GM18511 (cell line): ENCODE results near the gene ZHX3.
"Not testable (repeated sequence)": the region's sequence is repeated elsewhere in the genome, so short reads cannot be mapped to it uniquely, and the experiment has no call there.

Experiments
- ATAC-seq: cut with Tn5 transposase; IDR thresholded peaks from one replicate; pipeline ENCODE4 v1.9.1; 2021; ENCODE audit warnings: mild to moderate bottlenecking, moderate library complexity; ENCODE audit not compliant: unreplicated experiment

The ZHX3 gene

GRCh38 chr20:41334036-41334435 is 16.5 kb upstream of the ZHX3 start:
- ATAC-seq, result no peak

- no peak for ATAC-seq
Observed at GRCh38 chr20:41331731-41332130, 14.2 kb upstream of the ZHX3 start.

- ATAC-seq, result no peak
Observed at GRCh38 chr20:41330941-41331340, 13.4 kb upstream of the ZHX3 start.

- ATAC-seq, result no peak
Observed at GRCh38 chr20:41330343-41330720, 12.8 kb upstream of the ZHX3 start.

- ATAC-seq, result peak; percentile 59
Observed at GRCh38 chr20:41329435-41330342, 12.2 kb upstream of the ZHX3 start.

GRCh38 chr20:41327178-41327577 is 9.6 kb upstream of the ZHX3 start:
- no peak for ATAC-seq

GRCh38 chr20:41320976-41321375 is 3.4 kb upstream of the ZHX3 start:
- ATAC-seq, result no peak

- ATAC-seq, result no peak
Observed at GRCh38 chr20:41320441-41320840, 2.9 kb upstream of the ZHX3 start.

- ATAC-seq, result no peak
Observed at GRCh38 chr20:41318271-41318649, 729 bp upstream of the ZHX3 start.

GRCh38 chr20:41316602-41317545 is 657 bp downstream of the ZHX3 start:
- peak; percentile 74 for ATAC-seq

GRCh38 chr20:41316051-41316450 is 1.5 kb downstream of the ZHX3 start:
- ATAC-seq, result no peak

GRCh38 chr20:41314386-41314785 is 3.1 kb downstream of the ZHX3 start:
- ATAC-seq, result no peak

- ATAC-seq, result not testable (repeated sequence)
Observed at GRCh38 chr20:41312009-41312408, 5.5 kb downstream of the ZHX3 start.

GRCh38 chr20:41309817-41310216 is 7.7 kb downstream of the ZHX3 start:
- no peak for ATAC-seq

- ATAC-seq, result no peak
Observed at GRCh38 chr20:41308726-41309413, 8.7 kb downstream of the ZHX3 start.

- no peak for ATAC-seq
Observed at GRCh38 chr20:41308290-41308711, 9.2 kb downstream of the ZHX3 start.

- no peak for ATAC-seq
Observed at GRCh38 chr20:41307021-41307420, 10.5 kb downstream of the ZHX3 start.

GRCh38 chr20:41306061-41306727 is 11.3 kb downstream of the ZHX3 start:
- peak; percentile 91 for ATAC-seq

- no peak for ATAC-seq
Observed at GRCh38 chr20:41304424-41305079, 13.0 kb downstream of the ZHX3 start.

GRCh38 chr20:41304002-41304401 is 13.5 kb downstream of the ZHX3 start:
- no peak for ATAC-seq
